H9 (cell line): ENCODE measurements around the gene IRF6. TPM values are rescaled to one million over a fixed set of nuclear protein-coding genes. Genes with fewer than 3 reads are reported as not detected.

Experiments
- DNase-seq: peaks from one replicate; pipeline ENCODE4 v3.0.0-alpha.2; 2017
- H2AFZ ChIP-seq: one replicate; pipeline ENCODE4 v1.6.1; 2013; ENCODE audit warnings: mild to moderate bottlenecking, low read length, control low read depth, moderate library complexity
- H2AK5ac ChIP-seq: 2 replicates; pipeline ENCODE4 v1.6.1; 2013; ENCODE audit warnings: low read length, control low read depth, mixed read lengths; ENCODE audit not compliant: insufficient read length
- H2BK120ac ChIP-seq: one replicate; pipeline ENCODE4 v1.6.1; 2013; ENCODE audit warnings: low read depth, mild to moderate bottlenecking, low read length, control low read depth, inconsistent platforms; ENCODE audit not compliant: poor library complexity, severe bottlenecking
- H2BK12ac ChIP-seq: 2 replicates; pipeline ENCODE4 v1.6.1; 2013; ENCODE audit warnings: low read length, control low read depth, mixed read lengths, low read depth; ENCODE audit not compliant: insufficient read length
- H2BK15ac ChIP-seq: 2 replicates; pipeline ENCODE4 v1.6.1; 2013; ENCODE audit warnings: low read depth, low read length, control low read depth
- H2BK20ac ChIP-seq: one replicate; pipeline ENCODE4 v1.6.1; 2013; ENCODE audit warnings: low read depth, mild to moderate bottlenecking, low read length, control low read depth, inconsistent platforms; ENCODE audit not compliant: poor library complexity, severe bottlenecking
- H2BK5ac ChIP-seq: 2 replicates; pipeline ENCODE4 v1.6.1; 2013; ENCODE audit warnings: low read length, control low read depth, mixed read lengths; ENCODE audit not compliant: insufficient read length
- H3K14ac ChIP-seq: 2 replicates; pipeline ENCODE4 v1.6.1; 2013; ENCODE audit warnings: low read length, control low read depth; ENCODE audit not compliant: insufficient read depth
- H3K18ac ChIP-seq: 2 replicates; pipeline ENCODE4 v1.6.1; 2013; ENCODE audit warnings: low read depth, mild to moderate bottlenecking, mixed read lengths, low read length, control low read depth; ENCODE audit not compliant: insufficient read length
- H3K23ac ChIP-seq: 2 replicates; pipeline ENCODE4 v1.6.1; 2013; ENCODE audit warnings: low read length, control low read depth, mixed read lengths, low read depth; ENCODE audit not compliant: insufficient read length
- H3K23me2 ChIP-seq: 2 replicates; pipeline ENCODE4 v1.6.1; 2013; ENCODE audit warnings: low read depth, mild to moderate bottlenecking, mixed read lengths, low read length, control low read depth; ENCODE audit not compliant: insufficient read length, poor library complexity, severe bottlenecking
- H3K27ac ChIP-seq: 2 replicates; pipeline ENCODE4 v1.5.1; 2013; ENCODE audit warnings: low read length, control low read depth, mixed read lengths, low read depth; ENCODE audit not compliant: insufficient read length
- H3K27me3 ChIP-seq: 2 replicates; pipeline ENCODE4 v1.6.1; 2013; ENCODE audit warnings: low read length, control low read depth, inconsistent platforms; ENCODE audit not compliant: insufficient read depth
- H3K4ac ChIP-seq: 2 replicates; pipeline ENCODE4 v1.6.1; 2013; ENCODE audit warnings: low read depth, mild to moderate bottlenecking, control low read depth, inconsistent platforms, low read length, moderate library complexity
- H3K4me1 ChIP-seq: 2 replicates; pipeline ENCODE4 v1.6.1; 2013; ENCODE audit warnings: low read length, control low read depth, inconsistent platforms; ENCODE audit not compliant: insufficient read depth
- H3K4me2 ChIP-seq: 2 replicates; pipeline ENCODE4 v1.6.1; 2013; ENCODE audit warnings: low read length, control low read depth, mixed read lengths; ENCODE audit not compliant: insufficient read length, insufficient read depth
- H3K56ac ChIP-seq: 2 replicates; pipeline ENCODE4 v1.6.1; 2013; ENCODE audit warnings: low read depth, mild to moderate bottlenecking, mixed read lengths, low read length, control low read depth; ENCODE audit not compliant: insufficient read length
- H3K79me1 ChIP-seq: 2 replicates; pipeline ENCODE4 v1.6.1; 2013; ENCODE audit warnings: low read depth, mild to moderate bottlenecking, moderate library complexity, low read length, control low read depth, inconsistent platforms; ENCODE audit not compliant: insufficient read depth, poor library complexity, severe bottlenecking
- H3K79me2 ChIP-seq: 2 replicates; pipeline ENCODE4 v1.6.1; 2013; ENCODE audit warnings: low read length, control low read depth, inconsistent platforms; ENCODE audit not compliant: insufficient read depth
- H3K9ac ChIP-seq: 2 replicates; pipeline ENCODE4 v1.6.1; 2013; ENCODE audit warnings: low read length, control low read depth, mixed read lengths; ENCODE audit not compliant: insufficient read length; ENCODE audit errors: extremely low read depth
- H3K9me3 ChIP-seq: one replicate; pipeline ENCODE4 v1.6.1; 2013; ENCODE audit warnings: low read depth, low read length, inconsistent platforms; ENCODE audit not compliant: control insufficient read depth
- H3T11ph ChIP-seq: one replicate; pipeline ENCODE4 v1.6.1; 2013; ENCODE audit warnings: mild to moderate bottlenecking, low read length, control low read depth, inconsistent platforms
- H4K20me1 ChIP-seq: one replicate; pipeline ENCODE4 v1.6.1; 2013; ENCODE audit not compliant: control insufficient read depth, insufficient read length, insufficient read depth
- H4K5ac ChIP-seq: 2 replicates; pipeline ENCODE4 v1.6.1; 2013; ENCODE audit warnings: low read depth, mild to moderate bottlenecking, mixed read lengths, low read length, control low read depth; ENCODE audit not compliant: insufficient read length
- H4K8ac ChIP-seq: replicated peaks from 2 replicates; pipeline ENCODE4 v1.6.1; 2013; ENCODE audit warnings: low read length, control low read depth, mixed read lengths, low read depth; ENCODE audit not compliant: insufficient read length
- H4K91ac ChIP-seq: 2 replicates; pipeline ENCODE4 v1.6.1; 2013; ENCODE audit warnings: low read depth, mild to moderate bottlenecking, moderate library complexity, mixed read lengths, low read length, control low read depth; ENCODE audit not compliant: insufficient read length
- H3K27ac Mint-ChIP-seq, 3 experiments: 2 replicates in 2 of 3; 3 replicates in 1 of 3; pipeline ENCODE4 v1.8.0; 2020 to 2021; ENCODE audit warnings: mixed read lengths in 3 of 3, mild to moderate bottlenecking in 1 of 3, moderate library complexity in 1 of 3
- H3K27me3 Mint-ChIP-seq: 2 replicates; pipeline ENCODE4 v1.8.0; 2021; ENCODE audit warnings: low read depth, mild to moderate bottlenecking, moderate library complexity, mixed read lengths
- H3K36me3 Mint-ChIP-seq, 3 experiments: 2 replicates in 2 of 3; 3 replicates in 1 of 3; pipeline ENCODE4 v1.8.0; 2020 to 2021; ENCODE audit warnings: low read depth in 3 of 3, mixed read lengths in 3 of 3; ENCODE audit not compliant: insufficient read depth in 1 of 3
- H3K4me1 Mint-ChIP-seq, 2 experiments: 2 replicates each; pipeline ENCODE4 v1.8.0; 2020; ENCODE audit warnings: mixed read lengths in 2 of 2
- H3K4me3 Mint-ChIP-seq, 2 experiments: 2 replicates in 1 of 2; 3 replicates in 1 of 2; pipeline ENCODE4 v1.8.0; 2020 to 2021; ENCODE audit warnings: mild to moderate bottlenecking in 2 of 2, mixed read lengths in 2 of 2, moderate library complexity in 1 of 2
- H3K9me3 Mint-ChIP-seq, 2 experiments: 2 replicates in 1 of 2; 3 replicates in 1 of 2; pipeline ENCODE4 v1.8.0; 2020; ENCODE audit warnings: mild to moderate bottlenecking in 2 of 2, mixed read lengths in 2 of 2, moderate library complexity in 1 of 2
- CTCF ChIP-seq: fragments of 200-600 bp; sonication (generic); conservative IDR thresholded peaks from 3 replicates; pipeline ENCODE4 v1.8.0; 2021; ENCODE audit warnings: antibody characterized with exemption, mild to moderate bottlenecking
- WGBS: extraction: QIAGEN DNeasy Blood & Tissue Kit; methylation state at CpG from one replicate; pipeline ENCODE4 v1.1.7; 2013; ENCODE audit warnings: missing lambda C conversion rate, low lambda C conversion rate, mixed read lengths; ENCODE audit not compliant: insufficient read length; ENCODE audit errors: extremely low coverage; 5-methylcytosine and 5-hydroxymethylcytosine counted together
- total RNA-seq: library from RNA; stranded (reverse); gene quantifications from 2 replicates; pipeline ENCODE4 v1.2.1, GENCODE V29; 2021

Gene IRF6
- total RNA-seq, 1 experiment from 2014 or later, result 7.1 TPM

- no peak overlapping the region for H4K5ac ChIP-seq
- no peaks in the 10 kb centered on the region for H3K4me1 ChIP-seq
- H2AFZ ChIP-seq, result no peak overlapping the region
- no peak for TF ChIP-seq CTCF
- no peak for DNase-seq
- no CpG with 5 or more reads among the region's 1 CpG for WGBS
- H2BK20ac ChIP-seq, result no peak overlapping the region
- H3K9ac ChIP-seq, result no peak overlapping the region
- Mint-ChIP-seq H3K36me3 (no peaks in the 10 kb centered on the region), H3K9me3 (no peaks in the 10 kb centered on the region), H3K27me3 (peaks cover 36% of the 10 kb centered on the region), H3K4me1 (no peaks in the 10 kb centered on the region), H3K4me3 (no peak overlapping the region), H3K27ac (no peak overlapping the region)
- H3K23ac ChIP-seq, result no peak overlapping the region
- no peaks in the 10 kb centered on the region for H3K9me3 ChIP-seq
- H4K20me1 ChIP-seq, result no peaks in the 10 kb centered on the region
- H2BK120ac ChIP-seq, result no peak overlapping the region
- H2BK5ac ChIP-seq, result no peak overlapping the region
- no peak overlapping the region for H3K14ac ChIP-seq
- no peak overlapping the region for H2BK15ac ChIP-seq
- no peaks in the 10 kb centered on the region for H3K79me1 ChIP-seq
- H3K27ac ChIP-seq, result no peak overlapping the region
- H3K27me3 ChIP-seq, result no peaks in the 10 kb centered on the region
- no peaks in the 10 kb centered on the region for H3K79me2 ChIP-seq
- no peak overlapping the region for H2BK12ac ChIP-seq
- no peak overlapping the region for H3T11ph ChIP-seq
- H3K18ac ChIP-seq, result no peak overlapping the region
- no peak overlapping the region for H3K4me2 ChIP-seq
- no peak overlapping the region for H3K4ac ChIP-seq
- H4K91ac ChIP-seq, result no peak overlapping the region
- no peak overlapping the region for H2AK5ac ChIP-seq
- no peaks in the 10 kb centered on the region for H3K23me2 ChIP-seq
- H4K8ac ChIP-seq, result no peak overlapping the region
- no peak overlapping the region for H3K56ac ChIP-seq
Measured at GRCh38 chr1:209755256-209755655, 50.7 kb downstream of the IRF6 start.
